Measurements from ENCODE around the gene LRP1B.
"Not testable (repeated sequence)": the region's sequence is repeated elsewhere in the genome, so short reads cannot be mapped to it uniquely, and the experiment has no call there.

Gene LRP1B

DNA sequence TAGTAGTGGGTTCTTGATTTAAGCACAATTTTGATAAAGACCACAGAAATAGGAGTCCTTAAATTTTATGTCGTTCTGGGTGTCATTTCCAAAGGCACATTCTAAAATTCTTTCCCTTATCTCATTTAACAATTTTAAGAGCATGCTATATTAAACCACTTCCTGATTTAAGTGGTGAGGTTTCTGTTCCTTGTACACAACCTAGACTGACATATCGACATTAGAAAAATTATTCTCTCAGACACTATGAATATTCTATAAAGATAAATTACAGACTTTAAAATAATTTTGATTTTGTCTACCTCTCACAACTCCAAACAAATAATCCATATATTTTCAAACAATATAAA lies 923.8 kb downstream of the LRP1B start:
- no peak for DNase-seq

DNA sequence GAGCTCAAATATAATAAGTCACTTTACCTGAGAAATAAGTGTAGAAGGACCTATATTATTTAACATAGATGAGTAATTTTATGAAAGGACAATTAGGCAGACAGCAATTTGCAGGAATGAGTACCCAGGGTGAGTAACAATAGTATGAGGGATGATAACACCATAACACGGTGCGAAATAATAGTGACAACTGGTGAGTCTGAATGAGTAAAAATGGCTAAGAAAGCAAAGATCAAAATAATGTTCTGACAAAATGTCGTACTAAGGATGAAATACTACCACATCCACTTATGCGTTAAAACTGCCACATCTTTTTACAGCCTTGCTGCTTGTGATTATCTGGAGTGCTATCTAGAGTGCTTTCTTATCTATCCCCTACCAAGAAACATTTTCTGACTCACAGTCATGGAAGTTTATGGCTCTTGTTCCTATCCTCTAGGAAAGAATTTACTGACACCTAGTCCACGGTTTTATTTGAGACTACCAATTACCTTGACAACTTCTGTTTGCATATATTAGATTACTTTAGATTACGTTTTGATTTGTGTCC lies 929.7 kb downstream of the LRP1B start:
- no peak for DNase-seq

GRCh38 chr2:141200191-141200590 lies 930.6 kb downstream of the LRP1B start:
- DNase-seq: no peak

DNA sequence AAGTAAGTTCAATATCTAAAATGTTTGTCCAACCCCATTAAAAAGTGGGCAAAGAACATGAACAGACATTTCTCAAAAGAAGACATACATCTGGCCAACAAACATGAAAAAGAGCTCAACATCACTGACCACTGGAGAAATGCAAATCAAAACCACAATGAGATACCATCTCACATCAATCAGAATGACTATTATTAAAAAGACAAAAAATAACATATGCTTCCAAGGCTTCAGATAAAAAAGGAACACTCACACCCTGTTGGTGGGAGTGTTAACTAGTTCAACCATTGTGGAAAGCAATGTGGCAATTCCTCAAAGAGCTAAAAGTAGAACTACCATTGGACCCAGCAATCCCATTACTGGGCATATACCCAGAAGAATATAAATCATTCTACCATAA lies 931.1 kb downstream of the LRP1B start:
- DNase-seq: no peak

DNA sequence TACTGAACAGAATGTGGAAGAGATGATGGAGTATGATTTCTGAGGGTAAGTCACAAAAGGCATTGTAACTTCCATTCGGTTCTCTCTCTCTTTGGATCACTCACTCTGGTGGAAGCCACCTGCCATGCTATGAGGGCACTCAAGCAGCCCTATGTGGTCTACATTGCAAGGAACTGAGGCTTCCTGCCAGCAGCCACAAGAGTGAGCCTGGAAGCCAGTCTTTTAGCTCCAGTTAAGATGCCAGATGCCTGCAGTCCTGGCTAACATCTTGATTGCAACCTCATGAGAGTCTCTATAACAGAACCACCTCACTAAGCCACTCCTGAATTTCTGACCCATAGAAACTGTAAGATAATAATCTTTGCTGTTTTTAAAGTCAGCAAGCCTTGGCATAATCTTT lies 935.7 kb downstream of the LRP1B start:
- no peak for DNase-seq

- DNase-seq: no peak
These were observed 943.8 kb downstream of the LRP1B start for GRCh38 chr2:141187075-141187439.

DNA sequence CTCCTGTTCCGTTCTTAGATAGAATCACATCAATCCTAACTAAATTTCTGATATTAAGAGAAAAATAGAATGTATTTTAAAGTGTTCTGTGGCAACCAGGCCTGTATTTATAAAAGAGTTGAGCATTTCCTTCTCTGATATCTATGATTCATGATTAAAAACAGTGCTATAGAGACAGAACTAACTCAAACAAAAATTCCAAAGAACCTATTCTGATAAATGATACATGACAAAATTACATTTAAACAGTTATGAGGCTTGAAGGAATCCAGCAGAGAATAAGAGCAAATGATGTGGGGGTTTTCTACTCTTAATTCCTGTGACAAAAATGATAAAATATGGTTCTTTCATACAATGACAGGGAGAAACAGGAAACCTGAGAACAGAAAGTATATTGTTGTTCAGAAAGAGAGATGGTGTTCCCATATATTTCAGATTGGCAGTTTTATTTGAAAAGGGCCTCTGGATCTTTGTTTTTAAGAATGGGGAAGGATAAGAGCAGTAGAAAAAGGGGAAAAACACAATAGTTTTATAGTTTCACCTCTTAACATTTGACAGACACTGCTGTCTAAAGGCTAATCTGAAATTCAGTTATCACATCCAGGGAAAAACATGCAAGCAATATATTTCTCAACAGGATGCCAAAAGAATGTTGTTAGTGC lies 944.3 kb downstream of the LRP1B start:
- DNase-seq: no peak

DNA sequence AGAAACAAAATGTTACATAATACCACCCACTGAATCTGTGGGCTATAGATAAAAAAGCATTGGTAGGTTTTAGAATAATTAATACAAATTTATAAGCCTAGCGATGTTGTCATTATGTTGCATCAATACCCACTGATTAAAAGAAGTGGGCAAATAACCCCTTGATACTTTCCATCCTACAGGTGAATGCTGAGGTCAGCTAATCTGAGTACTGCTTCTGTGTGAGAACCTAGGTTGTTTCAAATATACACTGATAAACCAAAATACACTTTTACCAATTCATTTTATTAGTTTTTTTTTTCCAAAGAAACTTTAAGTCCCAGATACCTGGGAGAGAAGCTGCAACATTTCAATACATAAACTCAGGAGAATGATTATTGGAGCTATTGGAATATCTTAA lies 948.6 kb downstream of the LRP1B start:
- DNase-seq: no peak

- DNase-seq: not testable (repeated sequence)
These were observed 961.7 kb downstream of the LRP1B start for GRCh38 chr2:141169117-141169516.

DNA sequence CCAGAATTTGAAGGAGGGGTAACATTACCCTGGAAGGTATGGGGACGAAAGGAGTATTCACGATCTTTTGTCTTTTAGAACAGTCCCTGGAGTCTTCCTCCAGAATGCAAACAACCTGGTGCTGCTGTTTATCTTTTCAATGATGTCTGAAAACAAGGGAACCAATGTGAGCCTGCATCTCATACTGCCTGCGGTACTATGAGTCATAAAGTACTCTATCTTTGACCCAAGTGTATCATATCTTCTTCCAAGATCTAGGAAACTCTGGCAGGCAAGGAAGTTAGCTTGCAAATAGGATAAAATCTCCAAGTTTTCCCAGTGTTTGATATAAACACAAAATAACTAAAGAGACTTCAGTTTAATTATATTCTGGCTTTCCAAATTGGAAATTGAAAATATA lies 968.5 kb downstream of the LRP1B start:
- no peak for DNase-seq

- no peak for DNase-seq
These were observed 979.1 kb downstream of the LRP1B start for GRCh38 chr2:141151611-141152286.

- no peak for DNase-seq
These were observed 988.8 kb downstream of the LRP1B start for GRCh38 chr2:141142025-141142424.

DNA sequence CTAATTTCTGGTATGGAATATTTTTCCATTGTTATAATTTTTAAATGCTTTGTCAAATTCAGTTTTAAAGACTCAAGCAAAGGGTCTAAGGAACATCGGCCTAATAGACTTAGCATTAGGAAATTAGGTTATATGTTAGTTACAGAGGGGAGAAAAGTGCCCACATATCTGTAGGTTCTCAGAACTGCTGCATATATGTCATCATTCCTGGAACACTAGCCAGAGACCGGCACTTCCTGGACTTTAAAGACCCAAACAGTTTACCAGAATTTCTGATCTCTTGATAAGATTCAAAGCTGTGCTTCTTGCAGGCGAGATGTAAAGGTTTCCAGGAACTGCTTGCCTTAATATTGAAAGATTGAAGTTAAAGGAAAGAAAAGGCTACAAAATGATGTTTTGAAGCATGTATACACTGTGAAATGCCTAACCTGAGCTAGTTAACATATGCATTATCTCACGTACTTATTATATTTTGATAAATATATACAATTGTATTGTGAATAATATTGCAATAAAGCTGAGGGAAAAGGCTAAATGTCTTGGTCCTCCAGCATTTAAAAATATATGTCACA lies 993.6 kb downstream of the LRP1B start:
- DNase-seq: no peak

DNA sequence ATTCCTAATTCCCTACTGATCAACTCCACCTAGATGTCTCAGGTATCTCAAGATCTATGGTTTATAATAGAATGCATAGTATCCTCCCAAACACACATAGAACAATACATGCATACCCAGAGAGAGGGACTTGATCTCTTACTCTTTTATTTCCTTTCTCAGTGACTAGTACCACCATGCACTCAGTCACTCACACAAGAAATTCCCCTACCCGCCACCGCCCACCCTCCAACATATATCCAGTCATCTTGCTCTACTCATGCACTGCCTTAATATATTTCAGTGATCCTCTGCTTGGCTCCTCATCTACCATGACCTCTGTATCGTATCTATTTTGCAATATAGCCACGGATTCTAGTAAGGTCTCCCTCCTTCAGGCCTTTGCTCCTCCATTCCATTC lies 996.9 kb downstream of the LRP1B start:
- no peak for DNase-seq

DNA sequence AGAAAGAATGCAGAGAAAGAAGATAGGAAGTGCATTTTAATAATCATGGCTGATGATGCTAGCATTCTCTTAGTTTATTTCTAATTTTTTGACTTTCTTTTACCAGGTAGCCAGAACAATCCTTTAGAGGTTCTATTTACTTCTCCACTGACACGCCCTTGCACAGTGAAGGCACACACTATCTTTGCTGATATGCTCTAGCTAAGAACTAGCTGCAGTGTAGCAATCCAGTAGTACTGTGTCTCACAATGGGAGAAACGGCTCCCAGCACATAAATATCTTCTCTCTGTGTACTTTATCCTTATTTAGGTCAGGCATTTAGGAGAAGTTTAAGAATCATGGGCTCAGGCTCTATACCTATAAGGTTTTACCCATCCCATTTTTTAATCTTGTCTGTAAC lies 1005.4 kb downstream of the LRP1B start:
- DNase-seq: no peak

DNA sequence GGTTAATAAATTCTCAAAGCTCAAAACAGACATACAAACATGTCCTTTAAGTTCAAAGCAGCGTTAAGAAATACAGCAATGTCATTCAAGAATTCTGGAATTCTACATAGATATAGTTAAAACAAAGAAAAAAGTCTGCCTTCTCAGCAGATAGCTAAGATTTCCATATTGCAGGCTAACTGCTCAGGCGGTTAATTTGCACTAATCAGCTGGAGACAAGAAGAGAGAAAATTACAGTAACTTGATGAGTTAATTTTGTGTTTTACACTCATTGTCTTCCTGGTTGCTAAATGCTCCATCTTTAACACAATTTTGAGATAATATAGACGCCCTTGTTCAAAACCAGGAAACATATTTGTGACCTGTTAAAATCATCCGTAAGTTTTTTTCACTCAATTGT lies 1012.0 kb downstream of the LRP1B start:
- no peak for DNase-seq

GRCh38 chr2:141113301-141113700 lies 1017.5 kb downstream of the LRP1B start:
- DNase-seq: no peak

DNA sequence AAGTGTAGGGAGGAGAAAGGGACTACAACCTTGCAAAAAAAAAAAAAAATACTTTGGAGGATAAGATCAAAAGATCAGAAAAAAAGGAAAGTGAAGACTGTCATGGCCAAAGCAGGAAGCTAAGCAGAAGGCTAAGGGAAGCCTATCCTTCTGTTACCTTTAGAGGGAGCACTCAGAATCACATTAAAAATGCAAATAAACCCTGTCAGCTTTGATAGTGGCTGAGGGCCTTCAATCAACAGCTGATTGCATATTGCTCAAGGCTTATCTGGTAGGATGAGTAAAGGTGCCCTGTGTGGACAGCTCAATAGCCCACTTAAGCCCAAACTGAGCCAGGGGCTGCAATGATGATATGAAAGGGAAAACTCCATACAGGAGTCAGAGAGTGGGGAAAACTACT lies 1021.2 kb downstream of the LRP1B start:
- DNase-seq: no peak

- no peak for DNase-seq
These were observed 1025.1 kb downstream of the LRP1B start for GRCh38 chr2:141105763-141106162.

GRCh38 chr2:141103216-141103615 lies 1027.6 kb downstream of the LRP1B start:
- no peak for DNase-seq

DNA sequence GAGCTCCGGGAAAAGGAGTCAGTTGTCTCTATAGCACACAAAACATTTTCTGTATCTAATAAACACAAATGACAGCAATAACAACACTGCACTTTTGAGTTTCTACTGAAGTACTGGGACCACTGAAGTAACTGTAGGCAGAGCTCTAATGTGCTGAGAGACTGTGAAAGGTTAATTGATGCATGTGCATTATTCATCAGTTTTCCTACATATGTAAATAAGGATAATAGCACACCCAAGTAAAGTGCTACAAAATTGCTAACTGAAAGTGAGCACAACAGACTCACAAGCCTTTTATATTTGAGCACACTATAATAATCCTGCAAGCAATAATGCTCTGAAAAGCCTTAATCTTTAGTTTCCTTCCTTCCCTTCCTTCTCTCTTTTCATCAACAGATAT lies 1051.6 kb downstream of the LRP1B start:
- no peak for DNase-seq

GRCh38 chr2:141075753-141076152 lies 1055.1 kb downstream of the LRP1B start:
- no peak for DNase-seq

GRCh38 chr2:141068053-141068682 lies 1062.6 kb downstream of the LRP1B start:
- no peak for DNase-seq

GRCh38 chr2:141065042-141065441 lies 1065.8 kb downstream of the LRP1B start:
- no peak for DNase-seq

Data from stimulated activated CD4-positive, alpha-beta T cell treated with anti-CD3 and anti-CD28 coated beads, Interleukin-2, amount 100 ng/mL, for 48 hours (primary cell).